H9 (cell line): Measurements from ENCODE around the gene C1orf141. TPM values are rescaled to one million over a fixed set of nuclear protein-coding genes. Genes with fewer than 3 reads are reported as not detected.

Experiments used
- DNase-seq: peaks from one replicate; pipeline ENCODE4 v3.0.0-alpha.2; 2017
- H2AFZ ChIP-seq: one replicate; pipeline ENCODE4 v1.6.1; 2013; ENCODE audit warnings: mild to moderate bottlenecking, low read length, control low read depth, moderate library complexity
- H2AK5ac ChIP-seq: 2 replicates; pipeline ENCODE4 v1.6.1; 2013; ENCODE audit warnings: low read length, control low read depth, mixed read lengths; ENCODE audit not compliant: insufficient read length
- H2BK120ac ChIP-seq: one replicate; pipeline ENCODE4 v1.6.1; 2013; ENCODE audit warnings: low read depth, mild to moderate bottlenecking, low read length, control low read depth, inconsistent platforms; ENCODE audit not compliant: poor library complexity, severe bottlenecking
- H2BK12ac ChIP-seq: 2 replicates; pipeline ENCODE4 v1.6.1; 2013; ENCODE audit warnings: low read length, control low read depth, mixed read lengths, low read depth; ENCODE audit not compliant: insufficient read length
- H2BK15ac ChIP-seq: 2 replicates; pipeline ENCODE4 v1.6.1; 2013; ENCODE audit warnings: low read depth, low read length, control low read depth
- H2BK20ac ChIP-seq: one replicate; pipeline ENCODE4 v1.6.1; 2013; ENCODE audit warnings: low read depth, mild to moderate bottlenecking, low read length, control low read depth, inconsistent platforms; ENCODE audit not compliant: poor library complexity, severe bottlenecking
- H2BK5ac ChIP-seq: 2 replicates; pipeline ENCODE4 v1.6.1; 2013; ENCODE audit warnings: low read length, control low read depth, mixed read lengths; ENCODE audit not compliant: insufficient read length
- H3K14ac ChIP-seq: 2 replicates; pipeline ENCODE4 v1.6.1; 2013; ENCODE audit warnings: low read length, control low read depth; ENCODE audit not compliant: insufficient read depth
- H3K18ac ChIP-seq: 2 replicates; pipeline ENCODE4 v1.6.1; 2013; ENCODE audit warnings: low read depth, mild to moderate bottlenecking, mixed read lengths, low read length, control low read depth; ENCODE audit not compliant: insufficient read length
- H3K23ac ChIP-seq: 2 replicates; pipeline ENCODE4 v1.6.1; 2013; ENCODE audit warnings: low read length, control low read depth, mixed read lengths, low read depth; ENCODE audit not compliant: insufficient read length
- H3K23me2 ChIP-seq: 2 replicates; pipeline ENCODE4 v1.6.1; 2013; ENCODE audit warnings: low read depth, mild to moderate bottlenecking, mixed read lengths, low read length, control low read depth; ENCODE audit not compliant: insufficient read length, poor library complexity, severe bottlenecking
- H3K27ac ChIP-seq: 2 replicates; pipeline ENCODE4 v1.5.1; 2013; ENCODE audit warnings: low read length, control low read depth, mixed read lengths, low read depth; ENCODE audit not compliant: insufficient read length
- H3K27me3 ChIP-seq: 2 replicates; pipeline ENCODE4 v1.6.1; 2013; ENCODE audit warnings: low read length, control low read depth, inconsistent platforms; ENCODE audit not compliant: insufficient read depth
- H3K4ac ChIP-seq: 2 replicates; pipeline ENCODE4 v1.6.1; 2013; ENCODE audit warnings: low read depth, mild to moderate bottlenecking, control low read depth, inconsistent platforms, low read length, moderate library complexity
- H3K4me1 ChIP-seq: 2 replicates; pipeline ENCODE4 v1.6.1; 2013; ENCODE audit warnings: low read length, control low read depth, inconsistent platforms; ENCODE audit not compliant: insufficient read depth
- H3K4me2 ChIP-seq: 2 replicates; pipeline ENCODE4 v1.6.1; 2013; ENCODE audit warnings: low read length, control low read depth, mixed read lengths; ENCODE audit not compliant: insufficient read length, insufficient read depth
- H3K56ac ChIP-seq: 2 replicates; pipeline ENCODE4 v1.6.1; 2013; ENCODE audit warnings: low read depth, mild to moderate bottlenecking, mixed read lengths, low read length, control low read depth; ENCODE audit not compliant: insufficient read length
- H3K79me1 ChIP-seq: 2 replicates; pipeline ENCODE4 v1.6.1; 2013; ENCODE audit warnings: low read depth, mild to moderate bottlenecking, moderate library complexity, low read length, control low read depth, inconsistent platforms; ENCODE audit not compliant: insufficient read depth, poor library complexity, severe bottlenecking
- H3K79me2 ChIP-seq: 2 replicates; pipeline ENCODE4 v1.6.1; 2013; ENCODE audit warnings: low read length, control low read depth, inconsistent platforms; ENCODE audit not compliant: insufficient read depth
- H3K9ac ChIP-seq: 2 replicates; pipeline ENCODE4 v1.6.1; 2013; ENCODE audit warnings: low read length, control low read depth, mixed read lengths; ENCODE audit not compliant: insufficient read length; ENCODE audit errors: extremely low read depth
- H3K9me3 ChIP-seq: one replicate; pipeline ENCODE4 v1.6.1; 2013; ENCODE audit warnings: low read depth, low read length, inconsistent platforms; ENCODE audit not compliant: control insufficient read depth
- H3T11ph ChIP-seq: one replicate; pipeline ENCODE4 v1.6.1; 2013; ENCODE audit warnings: mild to moderate bottlenecking, low read length, control low read depth, inconsistent platforms
- H4K20me1 ChIP-seq: one replicate; pipeline ENCODE4 v1.6.1; 2013; ENCODE audit not compliant: control insufficient read depth, insufficient read length, insufficient read depth
- H4K5ac ChIP-seq: 2 replicates; pipeline ENCODE4 v1.6.1; 2013; ENCODE audit warnings: low read depth, mild to moderate bottlenecking, mixed read lengths, low read length, control low read depth; ENCODE audit not compliant: insufficient read length
- H4K8ac ChIP-seq: replicated peaks from 2 replicates; pipeline ENCODE4 v1.6.1; 2013; ENCODE audit warnings: low read length, control low read depth, mixed read lengths, low read depth; ENCODE audit not compliant: insufficient read length
- H4K91ac ChIP-seq: 2 replicates; pipeline ENCODE4 v1.6.1; 2013; ENCODE audit warnings: low read depth, mild to moderate bottlenecking, moderate library complexity, mixed read lengths, low read length, control low read depth; ENCODE audit not compliant: insufficient read length
- H3K27ac Mint-ChIP-seq, 3 experiments: 2 replicates in 2 of 3; 3 replicates in 1 of 3; pipeline ENCODE4 v1.8.0; 2020 to 2021; ENCODE audit warnings: mixed read lengths in 3 of 3, mild to moderate bottlenecking in 1 of 3, moderate library complexity in 1 of 3
- H3K27me3 Mint-ChIP-seq: 2 replicates; pipeline ENCODE4 v1.8.0; 2021; ENCODE audit warnings: low read depth, mild to moderate bottlenecking, moderate library complexity, mixed read lengths
- H3K36me3 Mint-ChIP-seq, 3 experiments: 2 replicates in 2 of 3; 3 replicates in 1 of 3; pipeline ENCODE4 v1.8.0; 2020 to 2021; ENCODE audit warnings: low read depth in 3 of 3, mixed read lengths in 3 of 3; ENCODE audit not compliant: insufficient read depth in 1 of 3
- H3K4me1 Mint-ChIP-seq, 2 experiments: 2 replicates each; pipeline ENCODE4 v1.8.0; 2020; ENCODE audit warnings: mixed read lengths in 2 of 2
- H3K4me3 Mint-ChIP-seq, 2 experiments: 2 replicates in 1 of 2; 3 replicates in 1 of 2; pipeline ENCODE4 v1.8.0; 2020 to 2021; ENCODE audit warnings: mild to moderate bottlenecking in 2 of 2, mixed read lengths in 2 of 2, moderate library complexity in 1 of 2
- H3K9me3 Mint-ChIP-seq, 2 experiments: 2 replicates in 1 of 2; 3 replicates in 1 of 2; pipeline ENCODE4 v1.8.0; 2020; ENCODE audit warnings: mild to moderate bottlenecking in 2 of 2, mixed read lengths in 2 of 2, moderate library complexity in 1 of 2
- WGBS: extraction: QIAGEN DNeasy Blood & Tissue Kit; methylation state at CpG from one replicate; pipeline ENCODE4 v1.1.7; 2013; ENCODE audit warnings: missing lambda C conversion rate, low lambda C conversion rate, mixed read lengths; ENCODE audit not compliant: insufficient read length; ENCODE audit errors: extremely low coverage; 5-methylcytosine and 5-hydroxymethylcytosine counted together
- total RNA-seq: library from RNA; stranded (reverse); gene quantifications from 2 replicates; pipeline ENCODE4 v1.2.1, GENCODE V29; 2021
- TF ChIP-seq, protein P1 (sequence below): fragments of 200-600 bp; sonication (generic); conservative IDR thresholded peaks from 3 replicates; pipeline ENCODE4 v1.8.0; 2021; ENCODE audit warnings: antibody characterized with exemption, mild to moderate bottlenecking

C1orf141 gene
- total RNA-seq, 1 experiment from 2014 or later = not detected

- H3K36me3 Mint-ChIP-seq = no peaks in the 10 kb centered on the region
- no CpG with 5 or more reads among the region's 3 CpGs for WGBS
- no peak for DNase-seq
- H2BK12ac ChIP-seq = no peak overlapping the region
- H2AK5ac ChIP-seq = no peak overlapping the region
- H2BK5ac ChIP-seq = no peak overlapping the region
- H3K4me1 ChIP-seq = no peaks in the 10 kb centered on the region
- H3K4me3 Mint-ChIP-seq = no peak overlapping the region
- H4K5ac ChIP-seq = no peak overlapping the region
- no peaks in the 10 kb centered on the region for H3K79me1 ChIP-seq
- H4K8ac ChIP-seq = no peak overlapping the region
- H3K4me2 ChIP-seq = no peak overlapping the region
- no peaks in the 10 kb centered on the region for H3K27me3 ChIP-seq
- H3K14ac ChIP-seq = no peak overlapping the region
- no peaks in the 10 kb centered on the region for H3K9me3 Mint-ChIP-seq
- no peak overlapping the region for H3K4ac ChIP-seq
- H3K4me1 Mint-ChIP-seq = no peaks in the 10 kb centered on the region
- H3T11ph ChIP-seq = no peak overlapping the region
- H3K9ac ChIP-seq = no peak overlapping the region
- H2BK15ac ChIP-seq = no peak overlapping the region
- H2AFZ ChIP-seq = no peak overlapping the region
- H3K18ac ChIP-seq = no peak overlapping the region
- H3K23me2 ChIP-seq = no peaks in the 10 kb centered on the region
- no peaks in the 10 kb centered on the region for H3K9me3 ChIP-seq
- TF ChIP-seq, protein P1, sequence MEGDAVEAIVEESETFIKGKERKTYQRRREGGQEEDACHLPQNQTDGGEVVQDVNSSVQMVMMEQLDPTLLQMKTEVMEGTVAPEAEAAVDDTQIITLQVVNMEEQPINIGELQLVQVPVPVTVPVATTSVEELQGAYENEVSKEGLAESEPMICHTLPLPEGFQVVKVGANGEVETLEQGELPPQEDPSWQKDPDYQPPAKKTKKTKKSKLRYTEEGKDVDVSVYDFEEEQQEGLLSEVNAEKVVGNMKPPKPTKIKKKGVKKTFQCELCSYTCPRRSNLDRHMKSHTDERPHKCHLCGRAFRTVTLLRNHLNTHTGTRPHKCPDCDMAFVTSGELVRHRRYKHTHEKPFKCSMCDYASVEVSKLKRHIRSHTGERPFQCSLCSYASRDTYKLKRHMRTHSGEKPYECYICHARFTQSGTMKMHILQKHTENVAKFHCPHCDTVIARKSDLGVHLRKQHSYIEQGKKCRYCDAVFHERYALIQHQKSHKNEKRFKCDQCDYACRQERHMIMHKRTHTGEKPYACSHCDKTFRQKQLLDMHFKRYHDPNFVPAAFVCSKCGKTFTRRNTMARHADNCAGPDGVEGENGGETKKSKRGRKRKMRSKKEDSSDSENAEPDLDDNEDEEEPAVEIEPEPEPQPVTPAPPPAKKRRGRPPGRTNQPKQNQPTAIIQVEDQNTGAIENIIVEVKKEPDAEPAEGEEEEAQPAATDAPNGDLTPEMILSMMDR = no peak
- H3K27ac Mint-ChIP-seq = no peak overlapping the region
- H2BK120ac ChIP-seq = no peak overlapping the region
- no peaks in the 10 kb centered on the region for H3K79me2 ChIP-seq
- H3K27ac ChIP-seq = no peak overlapping the region
- no peak overlapping the region for H4K91ac ChIP-seq
- no peaks in the 10 kb centered on the region; the same call in none of the 2 replicates for H3K27me3 Mint-ChIP-seq
- no peak overlapping the region for H3K56ac ChIP-seq
- H3K23ac ChIP-seq = no peak overlapping the region
- no peak overlapping the region for H2BK20ac ChIP-seq
- no peaks in the 10 kb centered on the region for H4K20me1 ChIP-seq
Measured at GRCh38 chr1:67169932-67170331, 35.2 kb upstream of the C1orf141 start.
